Subcutaneous adipose tissue (tissue), 4 donors: ENCODE measurements around the gene PACRGL. TPM values are rescaled to one million over a fixed set of nuclear protein-coding genes. Genes with fewer than 3 reads are reported as not detected.

Experiments
- total RNA-seq, 4 donors: library from RNA; depleted of rRNA; stranded (reverse); fragments of >200 nt; gene quantifications; one replicate each; pipeline ENCODE4 v1.1.0, GENCODE V29; 2016
- TF ChIP-seq, protein P1 (sequence below): fragments of 450-650 bp; IDR thresholded peaks from one replicate; pipeline ENCODE4 v1.5.1; 2016; ENCODE audit warnings: low read depth, mild to moderate bottlenecking, control low read depth, antibody characterized with exemption, moderate library complexity

The PACRGL gene
- total RNA-seq: 10 to 100 TPM; 28.7 to 38.5 (median 35.8) TPM

- TF ChIP-seq, protein P1, sequence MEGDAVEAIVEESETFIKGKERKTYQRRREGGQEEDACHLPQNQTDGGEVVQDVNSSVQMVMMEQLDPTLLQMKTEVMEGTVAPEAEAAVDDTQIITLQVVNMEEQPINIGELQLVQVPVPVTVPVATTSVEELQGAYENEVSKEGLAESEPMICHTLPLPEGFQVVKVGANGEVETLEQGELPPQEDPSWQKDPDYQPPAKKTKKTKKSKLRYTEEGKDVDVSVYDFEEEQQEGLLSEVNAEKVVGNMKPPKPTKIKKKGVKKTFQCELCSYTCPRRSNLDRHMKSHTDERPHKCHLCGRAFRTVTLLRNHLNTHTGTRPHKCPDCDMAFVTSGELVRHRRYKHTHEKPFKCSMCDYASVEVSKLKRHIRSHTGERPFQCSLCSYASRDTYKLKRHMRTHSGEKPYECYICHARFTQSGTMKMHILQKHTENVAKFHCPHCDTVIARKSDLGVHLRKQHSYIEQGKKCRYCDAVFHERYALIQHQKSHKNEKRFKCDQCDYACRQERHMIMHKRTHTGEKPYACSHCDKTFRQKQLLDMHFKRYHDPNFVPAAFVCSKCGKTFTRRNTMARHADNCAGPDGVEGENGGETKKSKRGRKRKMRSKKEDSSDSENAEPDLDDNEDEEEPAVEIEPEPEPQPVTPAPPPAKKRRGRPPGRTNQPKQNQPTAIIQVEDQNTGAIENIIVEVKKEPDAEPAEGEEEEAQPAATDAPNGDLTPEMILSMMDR: no peak
Observed at GRCh38 chr4:20700007-20700761, at the start of gene PACRGL. Gene PACRGL (plus strand): TSS chr4:20700458. CDS start chr4:20704482, 4,024 bp downstream.

- TF ChIP-seq, protein P1: no peak
Observed at GRCh38 chr4:20652226-20652885, 47.9 kb upstream of the PACRGL start.

- TF ChIP-seq, protein P1: no peak
Observed at GRCh38 chr4:20658456-20658855, 41.8 kb upstream of the PACRGL start.

- TF ChIP-seq, protein P1: no peak
Observed at GRCh38 chr4:20662851-20663250, 37.4 kb upstream of the PACRGL start.

DNA sequence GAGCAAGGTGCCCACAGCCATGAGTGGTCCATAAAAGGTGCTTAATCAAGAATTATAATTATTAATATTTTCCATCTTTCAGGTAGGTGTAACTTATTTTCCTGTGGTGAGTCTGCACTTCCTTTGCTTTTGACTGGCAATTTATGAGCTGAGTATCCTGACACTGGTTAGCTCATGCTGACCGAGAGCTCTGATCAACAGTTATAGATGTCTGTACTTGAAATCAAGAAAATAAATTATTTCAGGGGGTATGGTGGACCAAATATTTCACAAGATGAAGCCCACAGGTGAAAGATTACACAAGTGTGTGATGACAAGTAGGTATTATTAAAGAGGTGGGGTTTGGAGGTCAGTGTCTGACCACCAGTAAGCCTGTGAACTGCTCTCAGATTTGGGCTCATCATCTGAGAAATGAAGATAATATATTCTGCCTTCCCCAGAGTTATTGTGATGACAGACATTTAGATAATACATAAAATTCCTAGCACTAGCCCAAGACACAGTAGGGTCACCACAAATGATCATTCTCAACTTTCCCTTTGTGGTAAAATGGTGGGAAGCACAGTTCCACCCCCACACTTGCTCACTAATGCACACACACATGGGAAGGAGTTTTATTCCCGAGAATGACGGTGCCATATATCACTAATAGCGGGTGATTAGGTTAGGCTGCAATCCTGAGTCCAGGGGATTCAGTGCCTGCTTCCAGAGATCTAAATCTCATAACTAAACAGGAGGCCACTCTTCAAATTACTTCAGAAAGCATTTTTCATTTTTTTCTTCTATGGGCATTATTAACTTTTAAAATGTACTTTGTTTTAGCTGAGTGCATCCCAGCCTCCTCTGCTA is 34.0 kb upstream of the PACRGL start:
- TF ChIP-seq, protein P1: no peak

DNA sequence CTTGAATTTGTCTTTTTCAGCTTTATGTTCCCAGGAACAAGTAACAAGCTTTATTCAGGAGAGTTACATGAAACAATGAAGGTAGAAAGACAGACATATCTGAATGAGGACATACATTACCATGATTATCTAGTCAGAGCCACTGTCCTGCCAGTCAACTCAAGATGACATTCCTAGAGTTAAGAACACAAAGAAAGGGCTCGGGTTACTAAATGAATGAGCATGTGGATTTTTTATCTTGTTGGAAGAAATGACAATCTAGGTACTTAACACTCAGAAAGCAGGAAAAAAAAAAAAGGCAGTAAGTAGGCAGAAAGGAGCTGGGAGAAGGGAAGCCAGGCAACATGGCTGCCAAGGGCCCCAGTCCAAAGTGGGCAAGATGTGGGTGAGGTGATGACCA is 28.0 kb upstream of the PACRGL start:
- TF ChIP-seq, protein P1: no peak

GRCh38 chr4:20675786-20676185 is 24.5 kb upstream of the PACRGL start:
- TF ChIP-seq, protein P1: no peak
